Uterine smooth muscle cell (primary cell): ENCODE results near the gene SAMD4A. TPM values are rescaled to one million over a fixed set of nuclear protein-coding genes. Genes with fewer than 3 reads are reported as not detected.

Experiments
- total RNA-seq: library from RNA; depleted of rRNA; stranded (reverse); fragments of >200 nt; gene quantifications from 2 replicates; pipeline ENCODE4 v1.2.3, GENCODE V29; 2014

The SAMD4A gene, protein sequence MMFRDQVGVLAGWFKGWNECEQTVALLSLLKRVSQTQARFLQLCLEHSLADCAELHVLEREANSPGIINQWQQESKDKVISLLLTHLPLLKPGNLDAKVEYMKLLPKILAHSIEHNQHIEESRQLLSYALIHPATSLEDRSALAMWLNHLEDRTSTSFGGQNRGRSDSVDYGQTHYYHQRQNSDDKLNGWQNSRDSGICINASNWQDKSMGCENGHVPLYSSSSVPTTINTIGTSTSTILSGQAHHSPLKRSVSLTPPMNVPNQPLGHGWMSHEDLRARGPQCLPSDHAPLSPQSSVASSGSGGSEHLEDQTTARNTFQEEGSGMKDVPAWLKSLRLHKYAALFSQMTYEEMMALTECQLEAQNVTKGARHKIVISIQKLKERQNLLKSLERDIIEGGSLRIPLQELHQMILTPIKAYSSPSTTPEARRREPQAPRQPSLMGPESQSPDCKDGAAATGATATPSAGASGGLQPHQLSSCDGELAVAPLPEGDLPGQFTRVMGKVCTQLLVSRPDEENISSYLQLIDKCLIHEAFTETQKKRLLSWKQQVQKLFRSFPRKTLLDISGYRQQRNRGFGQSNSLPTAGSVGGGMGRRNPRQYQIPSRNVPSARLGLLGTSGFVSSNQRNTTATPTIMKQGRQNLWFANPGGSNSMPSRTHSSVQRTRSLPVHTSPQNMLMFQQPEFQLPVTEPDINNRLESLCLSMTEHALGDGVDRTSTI
- 20.2 and 26.5 TPM in 2 replicates for total RNA-seq

DNA sequence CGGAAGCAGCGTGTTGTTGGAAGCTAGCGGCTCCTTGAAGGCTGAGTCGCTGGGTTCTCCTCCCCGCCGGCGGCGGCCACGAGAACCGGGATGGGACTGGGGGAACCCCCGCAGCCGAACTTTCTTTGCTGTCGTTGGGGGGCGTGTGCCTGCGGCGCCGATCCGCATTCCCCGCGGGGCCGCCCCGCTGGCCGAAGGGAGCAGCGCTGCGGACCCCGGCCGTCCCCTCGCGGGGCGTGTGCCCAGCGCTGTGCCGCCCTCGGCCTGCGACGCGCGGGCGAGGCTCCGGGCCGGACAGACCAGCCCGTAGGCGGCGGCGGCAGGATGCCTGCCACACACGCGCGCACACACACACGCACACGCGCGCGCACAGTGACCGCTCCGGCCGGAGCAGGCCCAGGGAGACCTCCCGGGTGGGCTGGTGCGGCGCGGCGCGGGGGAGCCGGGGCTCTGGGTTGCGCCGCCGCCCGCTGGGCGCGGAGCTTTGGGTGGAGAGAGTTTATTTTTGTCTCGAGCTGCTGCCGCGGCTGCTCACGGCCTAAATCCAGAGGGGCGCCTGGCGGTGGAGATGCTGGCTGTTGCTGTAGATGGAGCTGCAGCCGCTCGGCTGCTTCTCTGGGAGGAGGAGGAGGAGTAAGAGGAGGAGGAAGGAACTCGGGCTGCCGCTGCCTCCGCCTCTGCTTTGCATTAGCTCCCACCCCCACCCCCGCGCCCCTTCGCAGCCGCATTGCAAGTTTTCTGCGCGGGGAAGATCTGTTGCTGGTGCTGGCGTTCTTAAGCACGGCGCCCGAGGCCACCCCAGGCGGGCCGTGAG lies at the start of gene SAMD4A:
Gene SAMD4A, plus strand, starts transcription at position 719 of the 814 bp plus-strand sequence. CDS start 789 bp downstream, outside the sequence.

Other genes starting within 250 kb of the SAMD4A start
- 42.2 and 154 TPM in 2 replicates for gene CDKN3, start 170.1 kb upstream of the SAMD4A start, total RNA-seq
- 189 and 209 TPM in 2 replicates for gene CNIH1, start 125.8 kb upstream of the SAMD4A start, total RNA-seq
- 112 and 140 TPM in 2 replicates for gene GMFB, start 78.1 kb upstream of the SAMD4A start, total RNA-seq
- 18.5 and 18.8 TPM in 2 replicates for gene CGRRF1, start 57.2 kb upstream of the SAMD4A start, total RNA-seq